ENCODE results near the gene CFAP43. TPM values are rescaled to one million over a fixed set of nuclear protein-coding genes. Genes with fewer than 3 reads are reported as not detected.

Gene CFAP43
- total and polyA plus RNA-seq, 2 experiments from 2014 or later, result 0.24 to 0.44 TPM

- TF ChIP-seq ZNF462 (CRISPR knock-in tag; IDR thresholded peaks at IDR 0.05) (no peak), EZH2 (IDR thresholded peaks at IDR 0.05; ENCODE audit: low read depth, unreplicated experiment) (no peak), POLR2AphosphoS5 (IDR thresholded peaks at IDR 0.05; ENCODE audit: low read depth) (no peak), CREB1 (CRISPR knock-in tag; IDR thresholded peaks at IDR 0.05; ENCODE audit: low read depth) (no peak), JUNB (IDR thresholded peaks at IDR 0.05; ENCODE audit: unreplicated experiment) (no peak), STAT1 (IDR thresholded peaks at IDR 0.05; ENCODE audit: unreplicated experiment) (no peak), ETS1 (IDR thresholded peaks at IDR 0.05) (no peak), ZNF331 (CRISPR knock-in tag; IDR thresholded peaks at IDR 0.05; ENCODE audit: low read depth) (no peak), CTCF (conservative IDR thresholded peaks at IDR 0.05; ENCODE audit: low read depth in 2 of 2) (no peak)
Measured at GRCh38 chr10:104193787-104194186, 38.4 kb downstream of the CFAP43 start (continued).

Data from GM23338 (cell line).